NCI-H2227 (cell line): ENCODE measurements around the gene CHN2.
"Not testable (repeated sequence)": the region's sequence is repeated elsewhere in the genome, so short reads cannot be mapped to it uniquely, and the experiment has no call there.

Experiments used
- DNase-seq: peaks from one replicate; lab custom pipeline; 2025; ENCODE audit not compliant: unreplicated experiment; lab: John Stamatoyannopoulos, UW

CHN2 gene

DNA sequence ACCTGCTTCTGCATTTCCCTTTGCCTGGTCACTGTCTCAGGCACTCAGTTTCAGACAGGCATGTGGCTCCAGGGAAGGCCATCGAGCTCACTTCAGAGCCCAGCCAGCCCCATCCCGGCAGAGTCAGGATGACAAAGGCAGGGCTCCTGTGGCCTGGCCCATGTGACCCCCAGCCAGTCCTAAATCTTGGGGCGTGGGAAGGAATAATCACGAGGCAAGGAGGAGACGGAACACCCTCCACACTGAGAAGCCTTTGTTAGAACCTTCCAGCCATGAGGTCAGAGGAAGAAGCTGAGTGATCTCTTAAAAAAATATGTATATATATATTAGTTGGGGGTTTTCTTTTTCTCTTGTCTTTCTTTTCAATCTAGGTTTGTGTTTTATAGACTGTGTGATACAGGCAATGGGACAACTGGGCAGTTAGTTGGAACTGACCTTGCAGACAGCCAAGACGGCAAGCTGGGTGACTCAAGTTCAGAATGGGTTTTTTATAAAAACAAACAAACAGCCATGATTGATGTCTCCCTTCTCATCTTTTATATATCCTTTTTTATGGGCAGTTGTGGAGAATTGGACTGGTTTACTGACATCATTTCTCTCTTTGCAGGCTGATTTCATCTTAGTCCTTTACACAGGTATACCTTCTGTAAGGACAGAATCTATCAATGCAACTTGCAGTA is 60.8 kb downstream of the CHN2 start:
- no peak for DNase-seq

DNA sequence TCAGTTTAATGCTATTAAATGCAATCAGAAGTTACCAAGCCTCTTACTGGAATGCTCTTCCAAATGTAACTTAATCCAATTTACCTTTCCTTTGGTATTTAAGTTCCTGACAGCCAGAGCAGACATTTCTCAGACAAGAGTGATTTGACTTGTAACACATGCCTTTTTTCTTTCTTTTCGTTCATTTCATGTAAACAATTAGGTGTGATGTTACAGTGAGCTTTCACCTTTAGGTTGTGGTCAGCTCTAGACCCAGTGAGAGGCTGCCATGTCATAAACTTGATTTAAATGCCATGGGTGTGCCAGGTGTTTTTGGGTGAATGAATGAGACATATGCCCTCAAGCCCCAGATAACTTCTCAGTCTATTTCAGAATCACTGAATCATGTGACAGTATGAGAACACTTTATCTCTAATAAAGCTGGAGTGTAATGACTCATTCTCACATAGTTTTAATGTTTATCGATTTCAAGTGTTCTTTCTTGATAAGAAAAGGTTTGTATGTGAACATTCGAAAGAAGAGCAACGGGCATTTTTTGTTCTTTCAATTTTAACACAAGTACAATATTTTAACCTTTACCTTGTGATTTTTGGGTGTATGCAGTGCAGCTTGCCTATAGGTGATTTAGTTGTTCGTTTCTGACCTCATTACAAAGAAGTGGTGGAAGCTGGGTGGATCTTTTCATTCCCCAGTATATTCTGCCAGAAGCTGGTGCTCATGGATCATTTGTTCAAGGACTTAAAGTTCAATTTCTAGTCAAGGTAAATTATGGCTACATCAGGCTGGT is 61.5 kb downstream of the CHN2 start:
- no peak for DNase-seq

DNA sequence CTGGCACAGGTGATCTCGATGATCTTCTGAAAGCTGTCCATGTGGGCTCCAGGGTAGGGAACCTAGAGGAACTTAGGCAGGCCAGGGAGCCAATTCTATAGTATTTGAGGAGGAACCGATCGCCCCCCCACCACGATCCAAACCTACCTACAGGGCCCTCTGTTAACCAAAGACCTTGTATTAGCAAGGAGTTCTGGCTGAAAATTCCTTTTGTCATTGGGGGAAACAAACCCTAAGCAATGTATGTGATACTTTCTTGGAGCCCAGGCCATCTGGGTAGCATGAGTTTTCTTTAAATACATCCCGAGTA is 62.1 kb downstream of the CHN2 start:
- DNase-seq = no peak

DNA sequence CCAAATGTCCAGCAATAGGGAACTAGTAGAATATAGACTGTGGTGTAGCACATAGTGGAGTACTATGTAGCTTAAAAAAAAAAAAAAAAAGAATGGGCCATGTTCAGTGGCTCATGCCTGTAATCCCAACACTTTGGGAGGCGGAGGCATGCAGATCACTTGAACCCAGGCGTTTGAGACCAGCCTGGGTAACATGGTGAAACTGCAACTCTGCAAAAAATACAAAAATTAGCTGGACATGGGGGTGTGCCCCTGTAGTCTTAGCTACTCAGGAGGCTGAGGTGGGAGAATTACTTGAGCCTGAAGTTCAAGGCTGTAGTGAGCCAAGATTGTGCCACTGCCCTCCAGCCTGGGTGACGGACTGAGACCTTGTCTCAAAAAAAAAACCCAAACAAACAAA is 64.4 kb downstream of the CHN2 start:
- no peak for DNase-seq

DNA sequence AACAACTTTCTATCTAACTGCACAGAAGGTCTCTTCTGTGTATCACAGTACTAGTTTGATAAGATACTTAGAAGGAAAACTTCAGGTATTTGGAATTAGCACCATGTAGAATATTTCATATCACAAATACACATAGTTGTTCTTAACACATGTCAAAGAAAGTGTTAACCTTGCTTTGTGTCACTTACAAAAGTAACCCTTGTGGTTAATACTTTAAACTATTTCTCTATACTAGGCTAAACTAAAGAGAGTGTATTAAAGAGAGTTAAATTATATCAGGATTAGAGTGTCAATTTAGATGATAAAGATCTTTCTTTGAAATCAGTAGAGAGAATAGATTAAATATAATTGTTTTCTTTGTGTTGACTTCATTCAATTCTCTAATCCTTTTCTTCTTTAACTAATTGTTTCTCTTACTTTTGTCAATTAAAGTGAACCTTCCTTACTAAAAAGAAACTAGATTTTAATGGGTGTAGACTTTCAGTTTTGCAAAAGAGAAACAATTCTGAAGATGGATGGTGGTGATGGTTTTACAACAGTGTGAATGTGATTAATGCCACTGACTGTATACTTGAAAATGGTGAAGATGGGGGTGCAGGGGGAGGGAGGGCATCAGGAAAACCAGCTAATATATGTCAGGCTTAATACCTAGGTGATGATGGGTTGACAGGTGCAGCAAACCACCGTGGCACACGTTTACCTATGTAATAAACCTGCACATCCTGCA is 67.8 kb downstream of the CHN2 start:
- DNase-seq = no peak

DNA sequence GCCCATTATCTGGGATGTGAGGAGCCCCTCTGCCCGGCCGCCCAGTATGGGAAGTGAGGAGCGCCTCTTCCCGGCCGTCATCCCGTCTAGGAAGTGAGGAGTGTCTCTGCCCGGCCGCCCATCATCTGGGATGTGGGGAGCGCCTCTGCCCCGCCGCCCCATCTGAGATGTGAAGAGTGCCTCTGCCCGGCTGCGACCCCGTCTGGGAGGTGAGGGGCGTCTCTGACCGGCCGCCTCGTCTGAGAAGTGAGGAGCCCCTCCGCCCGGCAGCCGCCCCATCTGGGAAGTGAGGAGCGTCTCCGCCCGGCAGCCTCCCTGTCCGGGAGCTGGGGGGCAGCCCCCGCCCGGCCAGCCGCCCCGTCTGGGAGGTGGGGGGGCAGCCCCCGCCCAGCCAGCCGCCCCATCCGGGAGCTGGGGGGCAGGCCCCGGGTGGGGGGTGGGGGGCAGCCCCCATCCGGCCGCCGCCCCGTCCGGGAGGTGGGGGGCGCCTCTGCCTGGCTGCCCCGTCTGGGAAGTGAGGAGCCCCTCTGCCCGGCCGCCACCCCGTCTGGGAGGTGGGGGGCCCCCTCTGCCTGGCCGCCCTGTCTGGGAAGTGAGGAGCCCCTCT is 69.1 kb downstream of the CHN2 start:
- not testable (repeated sequence) for DNase-seq

DNA sequence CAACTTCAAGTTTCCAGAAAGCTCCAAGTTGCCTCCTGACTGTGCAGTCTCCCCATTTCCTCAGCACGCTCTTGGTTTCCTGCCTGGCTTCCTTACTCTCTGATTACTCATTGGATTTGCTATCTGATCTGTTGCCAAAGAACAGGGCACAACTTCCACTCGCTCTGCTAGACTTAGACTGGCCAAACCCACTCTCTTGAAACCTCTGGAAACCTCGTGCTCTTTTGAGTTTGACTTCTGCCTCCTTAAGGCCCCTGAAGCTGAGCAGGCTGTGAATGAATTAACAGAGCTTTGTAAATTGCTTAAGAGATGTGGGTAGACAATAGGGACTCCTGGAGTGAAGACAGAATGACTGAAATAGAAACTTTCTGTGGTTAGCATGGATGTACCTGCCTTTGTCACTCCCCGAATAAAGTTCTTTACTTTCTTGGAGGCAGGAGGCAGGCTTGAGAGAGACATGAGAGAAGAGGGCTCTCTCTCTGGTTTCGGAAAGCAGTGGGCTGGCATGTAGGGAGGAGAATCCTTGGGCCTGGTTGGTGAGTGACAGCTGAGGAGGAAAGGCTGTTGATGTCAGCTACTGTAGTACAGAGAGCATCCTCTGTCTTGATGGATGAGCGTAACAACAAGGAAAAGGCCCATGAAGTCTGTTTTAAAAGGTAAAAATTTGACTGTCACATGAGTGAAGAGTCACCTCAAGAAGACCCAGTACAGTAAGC is 70.8 kb downstream of the CHN2 start:
- DNase-seq = no peak

DNA sequence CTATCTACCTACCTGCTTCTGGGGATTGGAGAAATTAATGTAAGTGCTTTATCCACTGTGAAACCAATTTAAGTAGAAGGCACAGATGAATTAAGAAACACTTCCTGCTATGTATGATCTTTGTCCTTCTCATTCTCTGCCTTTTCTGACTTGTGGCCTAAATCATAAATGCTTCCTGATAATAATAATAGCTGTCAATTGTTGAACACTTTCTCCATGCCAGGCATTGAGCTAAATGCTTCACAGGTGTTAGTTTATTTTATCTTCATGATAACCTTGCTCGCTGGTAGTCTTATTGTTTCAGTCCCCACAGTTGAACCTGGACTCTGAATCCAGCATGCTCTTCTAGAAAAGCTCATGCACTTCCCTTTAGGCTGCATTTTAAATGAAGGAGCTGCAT is 75.4 kb downstream of the CHN2 start:
- DNase-seq = no peak

DNA sequence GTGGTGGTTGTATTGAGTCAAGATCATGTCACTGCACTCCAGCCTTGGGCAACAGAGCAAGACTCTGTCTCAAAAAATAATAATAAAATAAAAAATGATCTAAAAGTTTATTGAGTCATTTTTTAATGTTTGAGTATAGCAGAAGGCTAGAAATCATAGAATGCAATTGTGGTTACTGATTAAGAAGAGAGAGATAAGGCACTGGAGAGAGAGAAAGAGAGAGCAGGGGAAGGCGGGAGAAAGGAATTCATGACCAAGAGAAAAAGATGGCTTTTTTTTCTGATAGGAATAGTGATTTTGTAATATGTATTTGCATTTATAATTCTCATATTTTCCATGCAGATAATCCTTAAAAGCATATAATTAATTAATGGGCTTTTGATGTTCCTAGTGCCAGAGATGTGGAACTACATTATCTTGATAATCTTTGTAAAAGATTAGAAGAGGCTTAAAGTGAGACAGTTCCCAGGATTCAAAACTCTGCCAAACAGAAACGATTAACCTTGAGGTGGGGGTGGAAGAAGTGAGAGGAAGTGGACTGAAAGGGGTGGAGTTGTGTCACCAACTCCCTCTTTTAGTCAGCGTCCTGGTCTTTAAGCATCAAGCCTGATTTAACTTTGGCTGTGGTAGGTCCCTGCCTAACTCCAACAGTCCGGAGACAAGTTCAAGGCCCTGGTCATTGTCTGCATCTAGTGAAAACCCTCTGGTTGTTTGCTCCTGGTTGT is 76.2 kb downstream of the CHN2 start:
- no peak for DNase-seq

DNA sequence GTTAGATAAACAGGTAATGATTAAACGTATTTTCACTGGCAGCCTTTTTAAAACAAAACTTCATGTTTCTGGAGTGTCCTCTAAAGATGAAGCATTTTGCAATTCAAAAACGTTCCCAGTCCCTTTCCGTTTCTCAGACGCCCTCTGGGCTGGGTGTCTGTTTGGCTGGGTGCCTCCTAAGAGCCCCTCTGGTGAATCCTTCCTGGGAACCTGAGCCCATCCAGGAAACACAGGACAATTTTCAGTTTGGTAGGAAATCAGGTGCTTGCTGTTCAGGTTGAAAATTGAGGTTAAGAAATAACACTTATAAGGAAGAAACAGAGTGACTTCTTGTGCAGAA is 76.7 kb downstream of the CHN2 start:
- no peak for DNase-seq

DNA sequence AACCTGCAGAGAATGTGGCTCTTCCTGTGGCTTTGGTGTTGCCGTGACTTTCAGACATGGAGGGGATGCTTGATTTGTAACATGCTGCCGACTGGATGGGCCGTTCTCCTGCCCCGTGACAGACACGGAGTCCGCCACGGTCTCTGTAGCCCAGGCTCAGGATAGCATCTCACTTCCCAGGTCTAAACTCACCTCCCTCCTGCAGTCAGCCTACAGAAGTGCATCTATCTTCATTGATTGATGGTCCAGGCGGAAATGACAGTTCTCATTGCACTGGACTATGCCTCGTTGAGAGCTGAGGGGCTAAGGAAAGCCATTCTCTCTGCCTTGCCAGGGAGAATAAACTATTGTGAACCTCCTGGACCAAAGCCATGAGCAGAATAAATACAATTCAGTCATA is 77.5 kb downstream of the CHN2 start:
- DNase-seq = peak; percentile 20

DNA sequence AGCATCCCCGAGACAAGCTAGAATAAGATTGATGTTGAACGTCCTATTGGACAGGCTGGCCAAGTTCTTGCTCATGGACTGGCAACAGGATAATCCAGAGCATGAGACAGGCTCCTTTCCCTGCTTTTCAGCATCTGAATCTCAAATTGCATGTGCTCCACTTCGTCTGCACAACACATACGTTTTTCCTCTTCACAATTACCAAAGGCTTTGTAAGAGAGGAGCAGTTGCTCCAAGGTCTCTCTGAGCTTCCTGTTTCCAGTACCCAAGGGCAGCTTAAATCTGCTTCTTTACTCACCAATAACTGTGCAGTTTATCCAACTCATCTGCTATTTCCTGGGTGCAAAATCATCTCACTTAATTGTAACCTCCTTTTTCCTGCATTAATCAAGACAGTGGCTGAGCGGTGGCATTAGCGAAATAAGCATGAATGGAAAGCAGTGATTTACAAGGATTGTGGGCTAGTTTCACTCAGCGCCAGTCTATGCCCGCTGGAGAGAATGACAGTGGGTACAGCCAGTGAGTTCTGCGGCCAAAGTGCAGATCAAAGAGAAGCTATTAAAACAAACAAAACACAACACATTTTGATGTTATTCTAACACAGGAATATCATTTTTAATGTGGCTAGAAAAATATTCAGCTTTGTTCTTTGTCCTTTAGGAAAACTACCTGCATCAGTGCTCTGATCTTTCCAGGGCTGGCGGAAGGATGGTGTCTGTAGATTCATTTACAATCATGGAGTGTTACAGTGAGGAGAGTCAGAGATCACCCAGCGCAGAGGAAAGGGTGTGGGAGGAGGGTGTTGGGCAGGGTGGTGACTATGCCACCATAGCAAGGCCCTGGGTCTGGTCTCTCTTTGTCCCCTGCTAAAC is 79.8 kb downstream of the CHN2 start:
- no peak for DNase-seq

DNA sequence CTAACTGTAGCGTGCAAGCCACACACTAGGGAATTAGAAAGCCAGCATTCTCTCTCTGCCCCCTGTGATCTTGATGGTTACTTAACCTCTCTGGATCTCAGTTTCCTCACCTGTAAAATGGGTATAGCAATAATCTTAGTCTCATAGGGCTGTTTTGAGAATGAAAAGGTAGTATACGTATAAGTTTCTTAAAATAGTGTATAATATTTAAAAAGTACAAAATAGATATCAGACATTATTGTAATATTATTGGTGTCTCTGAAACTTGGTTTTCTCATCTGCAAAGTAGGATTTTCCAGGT is 80.4 kb downstream of the CHN2 start:
- DNase-seq = no peak

DNA sequence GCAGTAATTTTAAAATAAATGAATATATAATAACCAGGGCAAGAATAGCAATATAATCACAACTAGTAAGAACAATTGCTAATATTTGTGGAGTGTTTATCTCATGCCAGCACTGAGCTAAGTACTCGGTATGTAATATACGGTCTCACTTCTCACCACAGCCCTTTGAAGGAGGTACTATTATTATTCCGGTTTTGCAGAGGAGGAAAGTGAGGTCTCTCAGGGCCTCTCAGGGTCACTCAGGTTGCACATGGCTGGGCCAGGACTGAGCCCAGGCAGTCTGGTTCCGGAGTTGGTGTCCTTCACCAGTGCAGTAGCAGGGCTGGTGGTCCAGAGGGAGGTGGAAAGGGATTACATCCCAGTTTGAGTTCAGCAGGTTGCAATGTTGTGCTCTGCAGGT is 80.9 kb downstream of the CHN2 start:
- no peak for DNase-seq

DNA sequence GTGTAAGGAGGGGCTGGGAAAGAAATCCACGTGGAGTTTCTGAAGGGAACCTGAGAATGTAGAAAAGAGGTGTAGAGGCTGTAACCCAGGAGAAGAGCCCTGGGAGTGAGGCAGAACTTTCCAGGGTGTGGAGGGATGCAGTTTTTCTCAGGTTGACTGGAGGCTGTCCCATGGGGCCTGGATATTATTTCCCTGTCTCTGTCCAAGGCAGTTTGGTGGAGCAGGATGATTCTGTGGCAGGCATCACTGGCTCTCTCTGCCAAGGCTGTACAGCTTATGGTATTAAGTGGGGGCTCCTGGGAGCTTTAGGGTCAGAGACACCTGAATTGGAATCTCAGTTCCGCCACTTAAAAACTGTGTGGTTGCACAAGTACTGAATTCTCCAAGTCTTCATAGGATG is 81.6 kb downstream of the CHN2 start:
- DNase-seq = no peak

DNA sequence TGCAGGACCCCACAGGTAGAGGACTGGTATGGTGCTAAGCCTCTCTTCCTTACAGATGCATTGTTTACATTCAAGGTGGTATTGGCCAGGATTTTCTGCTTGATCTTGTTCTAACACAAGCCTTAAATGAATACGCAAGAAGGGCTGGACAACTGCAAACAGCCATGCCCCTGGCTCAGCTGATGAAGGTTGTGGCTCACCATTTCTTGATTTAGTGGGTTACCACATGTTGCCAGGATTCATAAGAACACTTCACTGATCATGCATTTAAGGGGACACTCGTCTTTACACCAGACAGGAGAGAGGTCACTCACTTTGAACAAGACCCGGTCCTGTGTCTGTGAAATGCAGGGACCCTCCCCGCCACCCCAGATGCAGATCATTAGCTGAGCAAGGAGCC is 82.2 kb downstream of the CHN2 start:
- DNase-seq = no peak

DNA sequence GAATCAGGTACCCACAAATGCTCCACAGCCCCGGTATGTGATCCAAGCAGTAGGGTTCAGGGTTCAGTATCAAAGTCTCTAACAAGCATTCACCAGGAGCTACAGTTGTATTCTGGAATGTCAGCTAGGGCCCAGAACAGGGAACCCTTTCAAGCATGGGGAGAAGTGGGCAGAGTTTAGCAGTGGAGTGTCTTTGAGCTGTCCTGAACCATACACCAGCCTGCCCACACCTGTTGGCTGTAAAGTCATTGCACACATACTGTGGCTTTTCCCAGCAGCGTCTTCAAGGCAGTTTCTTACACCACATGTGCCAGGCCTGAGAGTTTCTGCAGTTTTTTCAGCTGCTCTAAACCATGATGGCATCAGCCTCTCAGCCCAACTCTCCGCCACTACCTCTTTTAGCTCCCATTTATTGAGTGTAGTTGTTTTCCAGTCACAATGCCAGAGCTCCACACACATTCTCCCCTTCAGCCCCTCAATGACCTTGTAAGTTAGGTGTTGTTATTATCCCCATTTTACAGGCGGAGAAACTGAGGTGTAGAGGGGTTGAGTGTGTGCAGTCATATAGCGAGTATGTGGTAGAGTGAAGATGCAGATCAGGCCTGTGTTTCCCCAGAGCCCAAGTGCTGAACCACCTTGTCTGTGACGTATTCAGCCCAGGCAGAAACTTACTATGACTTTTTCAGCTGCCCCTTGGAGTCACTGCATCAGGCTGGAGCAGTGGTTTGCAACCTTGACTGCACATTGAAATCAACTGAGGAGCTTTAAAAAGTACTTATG is 83.1 kb downstream of the CHN2 start:
- no peak for DNase-seq

DNA sequence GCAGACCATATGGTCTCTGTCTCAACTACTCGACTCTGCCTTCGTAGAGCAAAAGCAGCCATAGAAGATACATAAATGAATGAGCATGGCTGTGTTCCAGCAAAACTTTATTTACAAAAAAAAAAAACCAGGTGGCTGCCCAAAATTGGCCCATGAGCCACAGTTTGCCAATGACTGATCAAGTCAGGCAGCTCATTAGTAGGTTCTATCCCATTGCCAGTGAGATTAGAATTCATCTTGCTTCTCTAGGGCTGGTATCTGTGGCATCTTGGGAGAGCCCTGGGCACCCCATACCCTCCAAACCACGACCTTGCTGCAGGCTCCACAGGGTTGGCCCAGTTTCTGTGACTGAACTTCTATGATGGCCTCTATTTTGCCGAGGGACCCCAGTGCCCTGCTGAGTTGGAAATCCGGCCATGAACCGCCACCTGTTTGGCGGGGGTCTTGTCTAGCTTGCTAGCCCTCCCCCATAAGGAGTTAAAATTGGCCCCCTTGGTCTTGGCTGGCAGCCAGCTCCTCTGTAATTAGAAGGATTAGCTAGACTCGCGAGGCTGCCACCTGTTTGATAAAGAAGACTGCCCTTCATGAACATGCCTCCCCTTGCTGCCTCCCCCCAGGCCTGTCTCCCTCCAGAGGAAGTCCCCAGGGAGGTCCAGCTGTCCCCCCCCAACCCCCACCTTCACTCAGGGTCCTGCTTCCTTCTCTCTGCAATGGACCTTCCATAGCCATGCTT is 83.9 kb downstream of the CHN2 start:
- DNase-seq = peak; percentile 27
